ENCODE results near the gene ESM1. TPM values are rescaled to one million over a fixed set of nuclear protein-coding genes. Genes with fewer than 3 reads are reported as not detected.
"Not testable (repeated sequence)": the region's sequence is repeated elsewhere in the genome, so short reads cannot be mapped to it uniquely, and the experiment has no call there.

Gene ESM1
- total and polyA plus RNA-seq, 3 donors from 2014 or later = 0.50 to 1.1 (median 0.87) TPM

DNA sequence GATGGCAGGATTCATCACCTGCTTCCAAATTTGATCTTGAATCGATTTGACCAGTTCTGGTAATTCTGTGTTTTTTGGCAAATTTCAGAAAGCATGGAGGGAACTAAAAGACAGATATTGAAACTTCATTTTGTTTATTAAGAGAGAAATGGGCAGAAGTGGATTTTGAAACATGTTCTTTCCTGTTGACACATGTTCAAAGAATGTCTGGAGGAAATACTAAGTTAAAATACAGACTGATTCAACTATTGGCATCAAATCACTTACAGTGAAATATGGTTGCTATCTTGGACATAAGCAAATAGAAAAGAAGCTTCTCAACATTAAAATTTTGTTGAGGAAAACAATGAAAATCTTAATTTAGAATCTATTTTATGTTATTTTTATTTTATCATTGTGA is 19.3 kb upstream of the ESM1 start:
- 78 to 81% methylated on average over 1 of the region's 1 CpG for WGBS, 2 donors
- Histone ChIP-seq H3K27me3 (no peaks in the 10 kb centered on the region), H3K4me1 (no peaks in the 10 kb centered on the region), H3K9me3 (no peaks in the 10 kb centered on the region), H3K4me3 (no peak overlapping the region), H3K36me3 (ENCODE audit: low read depth, missing control alignments) (no peaks in the 10 kb centered on the region), H3K27ac (no peak overlapping the region)
- TF ChIP-seq, protein P1, sequence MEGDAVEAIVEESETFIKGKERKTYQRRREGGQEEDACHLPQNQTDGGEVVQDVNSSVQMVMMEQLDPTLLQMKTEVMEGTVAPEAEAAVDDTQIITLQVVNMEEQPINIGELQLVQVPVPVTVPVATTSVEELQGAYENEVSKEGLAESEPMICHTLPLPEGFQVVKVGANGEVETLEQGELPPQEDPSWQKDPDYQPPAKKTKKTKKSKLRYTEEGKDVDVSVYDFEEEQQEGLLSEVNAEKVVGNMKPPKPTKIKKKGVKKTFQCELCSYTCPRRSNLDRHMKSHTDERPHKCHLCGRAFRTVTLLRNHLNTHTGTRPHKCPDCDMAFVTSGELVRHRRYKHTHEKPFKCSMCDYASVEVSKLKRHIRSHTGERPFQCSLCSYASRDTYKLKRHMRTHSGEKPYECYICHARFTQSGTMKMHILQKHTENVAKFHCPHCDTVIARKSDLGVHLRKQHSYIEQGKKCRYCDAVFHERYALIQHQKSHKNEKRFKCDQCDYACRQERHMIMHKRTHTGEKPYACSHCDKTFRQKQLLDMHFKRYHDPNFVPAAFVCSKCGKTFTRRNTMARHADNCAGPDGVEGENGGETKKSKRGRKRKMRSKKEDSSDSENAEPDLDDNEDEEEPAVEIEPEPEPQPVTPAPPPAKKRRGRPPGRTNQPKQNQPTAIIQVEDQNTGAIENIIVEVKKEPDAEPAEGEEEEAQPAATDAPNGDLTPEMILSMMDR (IDR thresholded peaks at IDR 0.05) = no peak
- TF ChIP-seq POLR2A (IDR thresholded peaks at IDR 0.05) = no peak
- DNase-seq = no peak
- intact Hi-C loops (cut with DNase I; ENCODE audit: low total_unique reads) = no loop called here

DNA sequence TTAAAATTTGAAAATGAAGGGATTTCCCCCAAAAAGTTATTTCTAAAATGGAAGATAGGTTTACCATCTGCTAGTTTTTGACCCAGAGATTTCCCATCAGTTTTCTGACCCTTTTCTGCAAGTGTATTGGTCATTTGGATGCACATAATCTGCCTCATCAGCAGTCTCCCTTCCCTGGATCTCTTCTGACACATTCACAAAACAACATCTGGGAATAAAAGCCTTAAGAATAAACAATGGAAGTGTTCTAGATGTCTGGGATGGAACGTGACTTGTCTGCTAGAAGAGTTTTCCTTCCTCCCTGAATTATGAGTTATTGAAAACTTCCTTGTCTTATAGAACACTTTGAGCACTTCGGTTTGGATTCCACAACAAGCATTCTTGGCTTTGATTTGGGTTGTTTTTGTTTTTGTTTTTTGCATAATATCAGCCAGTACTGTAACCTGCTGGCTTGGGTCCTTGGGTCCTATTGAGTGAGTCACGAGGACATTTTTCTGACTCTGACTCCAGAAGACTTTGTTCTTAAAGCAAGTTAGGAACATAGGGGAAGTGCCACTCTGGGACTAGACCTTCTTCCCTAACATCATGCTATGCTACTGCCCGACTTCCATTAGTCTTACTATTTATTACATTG is 18.2 kb upstream of the ESM1 start:
- WGBS, 2 donors = 69 to 86% methylated on average over 4 of the region's 4 CpGs
- H3K27ac ChIP-seq = no peak overlapping the region
- no peaks in the 10 kb centered on the region for H3K4me1 ChIP-seq
- H3K9me3 ChIP-seq = no peaks in the 10 kb centered on the region
- no peaks in the 10 kb centered on the region for H3K36me3 ChIP-seq (ENCODE audit: low read depth, missing control alignments)
- H3K4me3 ChIP-seq = no peak overlapping the region
- no peaks in the 10 kb centered on the region for H3K27me3 ChIP-seq
- TF ChIP-seq, protein P1 (IDR thresholded peaks at IDR 0.05) = no peak
- no peak for TF ChIP-seq POLR2A (IDR thresholded peaks at IDR 0.05)
- intact Hi-C loops (cut with DNase I; ENCODE audit: low total_unique reads) = no loop called here
- no peak for DNase-seq

- H3K36me3 ChIP-seq (ENCODE audit: low read depth, missing control alignments); DNase-seq; H3K27me3 ChIP-seq; intact Hi-C loops (cut with DNase I; ENCODE audit: low total_unique reads); H3K4me3 ChIP-seq; H3K4me1 ChIP-seq; H3K27ac ChIP-seq; H3K9me3 ChIP-seq: not testable (repeated sequence)
- 82 to 87% methylated on average over 2 of the region's 2 CpGs for WGBS, 2 donors
Observed at GRCh38 chr5:55002166-55002565, 16.8 kb upstream of the ESM1 start.

GRCh38 chr5:54997081-54997480 is 11.7 kb upstream of the ESM1 start:
- no peaks in the 10 kb centered on the region for H3K27me3 ChIP-seq
- H3K4me1 ChIP-seq = no peaks in the 10 kb centered on the region
- no peak for DNase-seq
- H3K9me3 ChIP-seq = no peaks in the 10 kb centered on the region
- H3K4me3 ChIP-seq = no peak overlapping the region
- intact Hi-C loops (cut with DNase I; ENCODE audit: low total_unique reads) = no loop called here
- no peaks in the 10 kb centered on the region for H3K36me3 ChIP-seq (ENCODE audit: low read depth, missing control alignments)
- no peak overlapping the region for H3K27ac ChIP-seq
- TF ChIP-seq POLR2A (IDR thresholded peaks at IDR 0.05) = no peak
- TF ChIP-seq, protein P1 (IDR thresholded peaks at IDR 0.05) = no peak
- 75 to 91% methylated on average over 2 of the region's 2 CpGs for WGBS, 2 donors

DNA sequence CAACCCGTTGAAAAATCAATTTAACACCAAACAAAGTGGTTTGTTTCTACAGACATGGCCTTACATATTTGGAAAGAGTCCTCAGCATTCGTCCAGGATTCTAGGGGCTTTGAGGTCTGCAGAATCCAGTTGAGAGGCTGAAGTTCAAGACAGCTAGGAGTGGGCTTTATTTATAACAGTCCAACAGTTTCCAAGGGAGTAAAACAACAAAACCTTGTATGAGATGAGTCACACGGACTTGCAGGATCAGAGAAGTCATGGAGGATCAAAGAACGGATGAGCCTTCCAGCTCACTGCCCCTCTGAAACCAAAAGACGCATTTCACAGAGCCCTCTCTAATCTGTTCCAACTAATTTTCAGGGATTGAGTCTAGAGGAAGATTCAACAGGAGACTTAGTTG is 11.1 kb upstream of the ESM1 start:
- DNase-seq = no peak
- Histone ChIP-seq H3K27me3 (no peaks in the 10 kb centered on the region), H3K4me3 (no peak overlapping the region), H3K9me3 (no peaks in the 10 kb centered on the region), H3K27ac (no peak overlapping the region), H3K36me3 (ENCODE audit: low read depth, missing control alignments) (no peaks in the 10 kb centered on the region), H3K4me1 (no peaks in the 10 kb centered on the region)
- intact Hi-C loops (cut with DNase I; ENCODE audit: low total_unique reads) = no loop called here
- 70 to 77% methylated on average over 5 of the region's 5 CpGs for WGBS, 2 donors
- TF ChIP-seq, protein P1 (IDR thresholded peaks at IDR 0.05) = no peak
- TF ChIP-seq POLR2A (IDR thresholded peaks at IDR 0.05) = no peak

Data from testis (tissue), 3 donors.